Spleen (tissue), 11 donors: ENCODE measurements around the gene LMX1A. TPM values are rescaled to one million over a fixed set of nuclear protein-coding genes. Genes with fewer than 3 reads are reported as not detected.

Experiments
- DNase-seq: peaks from one replicate; pipeline ENCODE4 v3.0.0-alpha.2; 2020
- H3K27ac ChIP-seq, 8 donors: fragments of 200-600 bp; sonication (generic) in 7 of 8; 1 replicate in 4 of 8; 2 replicates in 4 of 8; pipeline versions ENCODE4 v1.5.0 to v1.8.0; 2016 to 2021; ENCODE audit warnings: inconsistent platforms in 4 of 8, mild to moderate bottlenecking in 4 of 8, moderate library complexity in 1 of 8
- H3K27me3 ChIP-seq, 7 donors: fragments of 200-600 bp; sonication (generic) in 6 of 7; replicated peaks in 1 of 7; 1 replicate in 4 of 7; 2 replicates in 3 of 7; pipeline versions ENCODE4 v1.5.0 to v1.8.0; 2016 to 2021; ENCODE audit warnings: inconsistent platforms in 3 of 7, mild to moderate bottlenecking in 1 of 7
- H3K36me3 ChIP-seq, 6 donors: fragments of 200-600 bp; sonication (generic) in 5 of 6; 1 replicate in 4 of 6; 2 replicates in 2 of 6; pipeline versions ENCODE4 v1.5.0 to v1.8.0; 2016 to 2021; ENCODE audit warnings: inconsistent platforms in 2 of 6
- H3K4me1 ChIP-seq, 6 donors: fragments of 200-600 bp; sonication (generic) in 5 of 6; 1 replicate in 3 of 6; 2 replicates in 3 of 6; pipeline versions ENCODE4 v1.5.0 to v1.8.0; 2016 to 2021; ENCODE audit warnings: inconsistent platforms in 3 of 6
- H3K4me3 ChIP-seq, 8 donors: fragments of 200-600 bp; sonication (generic) in 7 of 8; 1 replicate in 4 of 8; 2 replicates in 4 of 8; pipeline versions ENCODE4 v1.5.0 to v1.8.0; 2016 to 2021; ENCODE audit warnings: inconsistent platforms in 4 of 8, mild to moderate bottlenecking in 4 of 8, moderate library complexity in 2 of 8
- H3K9me3 ChIP-seq, 8 donors: fragments of 200-600 bp; sonication (generic) in 7 of 8; 1 replicate in 4 of 8; 2 replicates in 4 of 8; pipeline versions ENCODE4 v1.5.0 to v1.8.0; 2016 to 2021; ENCODE audit warnings: inconsistent platforms in 4 of 8
- POLR2A ChIP-seq, 3 donors: fragments of 450-650 bp; IDR thresholded peaks; one replicate each; pipeline ENCODE4 v1.5.1; 2017; ENCODE audit warnings: antibody characterized with exemption in 3 of 3, mild to moderate bottlenecking in 1 of 3
- POLR2AphosphoS5 ChIP-seq, 3 donors: sonication (generic); formaldehyde crosslinking; IDR thresholded peaks; one replicate each; pipeline ENCODE4 v1.5.1; 2017; ENCODE audit warnings: antibody characterized with exemption in 3 of 3
- WGBS, 5 donors: extraction: QIAGEN DNeasy Blood & Tissue Kit in 3 of 5; methylation state at CpG; one replicate each; pipeline versions ENCODE4 v1.1.5 to v1.1.7; 2013 to 2018; 5-methylcytosine and 5-hydroxymethylcytosine counted together
- intact Hi-C: fragments of 100-400 bp; cut with DNase I; formaldehyde crosslinking; loops from one replicate; pipeline ENCODE4 v1.15.0; 2023; ENCODE audit warnings: low total_unique reads
- polyA plus RNA-seq, 3 donors: library from polyadenylated mRNA; stranded (reverse); fragments of 200-250 nt; gene quantifications; one replicate each; pipeline ENCODE4 v1.2.1, GENCODE V29; 2013
- total RNA-seq, 7 donors: library from RNA; depleted of rRNA in 3 of 7; stranded (reverse); fragments of >200 nt in 3 of 7; fragmentation: NEBNext Ultra II Directional in 4 of 7; extraction: Animal tissue kit (Norgen Biotek cat#: 25700) in 4 of 7; gene quantifications; one replicate each; pipeline versions ENCODE4 v1.1.0 to v1.2.1, GENCODE V29; 2016 to 2021
- TF ChIP-seq, protein P1 (sequence below), 11 experiments: fragments of 200-600 bp in 7 of 11; fragments of 450-650 bp in 4 of 11; sonication (generic) in 4 of 11; IDR thresholded peaks in 8 of 11; conservative IDR thresholded peaks in 3 of 11; 1 replicate in 7 of 11; 2 replicates in 4 of 11; pipeline versions ENCODE4 v1.4.0 to v1.8.0; 2016 to 2021; ENCODE audit warnings: antibody characterized with exemption in 11 of 11, inconsistent platforms in 4 of 11, mild to moderate bottlenecking in 1 of 11
- donor health status: healthy with polysubstance abuse.
- donor health status: DM: no; HTN: no; CAD: no; lungs with moderate emphysema.
- donor health status: DM: no; HTN: no; CAD: no.
- donor health status: Bipolar disorder and iron deficiency.
- donor health status: healthy.
- donor health status: DM: no; HTN: no; CAD: no.
- donor health status: DM: yes; HTN: yes; CAD: no.

LMX1A gene
- total and polyA plus RNA-seq, 10 donors, result not detected

DNA sequence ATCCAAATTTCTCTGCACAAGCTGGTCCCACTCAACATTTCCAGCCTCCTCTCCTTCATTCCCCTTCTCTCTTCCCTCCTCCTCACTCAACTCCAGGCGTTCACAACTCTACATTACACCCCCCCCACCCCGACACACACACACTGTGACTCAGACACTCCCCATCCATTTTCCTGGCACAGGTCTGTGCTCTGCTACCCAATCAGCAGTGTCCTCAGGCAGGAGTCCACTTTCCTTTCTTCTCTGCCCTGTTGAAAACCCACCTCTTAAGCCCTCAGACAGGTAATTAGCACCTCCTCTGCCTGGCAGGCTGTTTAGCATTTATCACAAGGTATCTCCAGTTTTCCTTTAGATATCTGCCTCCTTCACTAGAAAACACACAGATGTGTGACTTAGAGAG is 8.8 kb upstream of the LMX1A start:
- peaks cover 0 to 94% (median 5%) of the 10 kb centered on the region in 7 donors for H3K27me3 ChIP-seq
- intact Hi-C loops, result no loop called here
- DNase-seq, result no peak
- TF ChIP-seq, protein P1, sequence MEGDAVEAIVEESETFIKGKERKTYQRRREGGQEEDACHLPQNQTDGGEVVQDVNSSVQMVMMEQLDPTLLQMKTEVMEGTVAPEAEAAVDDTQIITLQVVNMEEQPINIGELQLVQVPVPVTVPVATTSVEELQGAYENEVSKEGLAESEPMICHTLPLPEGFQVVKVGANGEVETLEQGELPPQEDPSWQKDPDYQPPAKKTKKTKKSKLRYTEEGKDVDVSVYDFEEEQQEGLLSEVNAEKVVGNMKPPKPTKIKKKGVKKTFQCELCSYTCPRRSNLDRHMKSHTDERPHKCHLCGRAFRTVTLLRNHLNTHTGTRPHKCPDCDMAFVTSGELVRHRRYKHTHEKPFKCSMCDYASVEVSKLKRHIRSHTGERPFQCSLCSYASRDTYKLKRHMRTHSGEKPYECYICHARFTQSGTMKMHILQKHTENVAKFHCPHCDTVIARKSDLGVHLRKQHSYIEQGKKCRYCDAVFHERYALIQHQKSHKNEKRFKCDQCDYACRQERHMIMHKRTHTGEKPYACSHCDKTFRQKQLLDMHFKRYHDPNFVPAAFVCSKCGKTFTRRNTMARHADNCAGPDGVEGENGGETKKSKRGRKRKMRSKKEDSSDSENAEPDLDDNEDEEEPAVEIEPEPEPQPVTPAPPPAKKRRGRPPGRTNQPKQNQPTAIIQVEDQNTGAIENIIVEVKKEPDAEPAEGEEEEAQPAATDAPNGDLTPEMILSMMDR (IDR thresholded peaks at IDR 0.05 in 8 of 11, conservative IDR thresholded peaks at IDR 0.05 in 3 of 11), result no peak
- TF ChIP-seq POLR2AphosphoS5 (IDR thresholded peaks at IDR 0.05) (no peak), POLR2A (IDR thresholded peaks at IDR 0.05) (no peak)
- no peaks in the 10 kb centered on the region for H3K36me3 ChIP-seq
- peaks cover 0 to 11% (median 0%) of the 10 kb centered on the region in 6 donors for H3K4me1 ChIP-seq
- no peak overlapping the region for H3K27ac ChIP-seq
- no peak overlapping the region for H3K4me3 ChIP-seq
- 30 to 46% (median 40%) methylated on average over 2 of the region's 2 CpGs for WGBS, 5 donors
- no peaks in the 10 kb centered on the region for H3K9me3 ChIP-seq

DNA sequence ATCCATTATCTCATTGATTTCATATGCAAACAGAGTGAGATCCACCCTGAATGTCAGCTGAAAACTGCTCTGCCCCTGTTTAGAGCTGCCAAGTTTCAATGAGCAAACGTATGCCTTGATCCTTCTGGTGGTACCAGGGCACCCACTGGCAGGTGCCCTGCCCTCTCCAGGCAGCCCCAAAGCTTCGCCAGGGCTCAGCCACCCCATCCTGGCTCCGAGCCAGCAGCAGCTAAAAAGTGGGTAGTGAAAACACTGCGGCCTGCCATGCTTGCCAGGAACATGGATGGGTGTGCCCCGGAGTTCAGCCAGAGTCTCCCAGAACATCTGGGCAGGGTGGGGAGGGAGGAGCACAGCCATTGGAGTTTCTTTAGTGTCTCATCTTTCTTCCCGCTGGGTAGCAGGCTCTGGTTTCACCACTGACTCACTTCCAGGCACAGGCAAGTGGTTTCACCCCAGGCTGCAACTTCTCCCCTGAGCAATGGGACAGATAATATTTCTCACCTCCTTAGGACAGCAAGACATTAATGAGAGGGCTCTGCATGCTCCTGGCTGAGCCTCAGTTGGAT is 8.1 kb upstream of the LMX1A start:
- intact Hi-C loops, result no loop called here
- DNase-seq, result no peak
- 36 to 59% (median 44%) methylated on average over 6 of the region's 6 CpGs for WGBS, 5 donors
- Histone ChIP-seq H3K27ac (no peak overlapping the region), H3K36me3 (no peaks in the 10 kb centered on the region), H3K4me3 (no peak overlapping the region), H3K27me3 (peaks cover 0 to 94% (median 5%) of the 10 kb centered on the region in 7 donors), H3K4me1 (peaks cover 0 to 11% (median 0%) of the 10 kb centered on the region in 6 donors), H3K9me3 (no peaks in the 10 kb centered on the region)
- TF ChIP-seq, protein P1 (IDR thresholded peaks at IDR 0.05 in 8 of 11, conservative IDR thresholded peaks at IDR 0.05 in 3 of 11), result no peak
- TF ChIP-seq POLR2AphosphoS5 (IDR thresholded peaks at IDR 0.05) (no peak), POLR2A (IDR thresholded peaks at IDR 0.05) (no peak)

DNA sequence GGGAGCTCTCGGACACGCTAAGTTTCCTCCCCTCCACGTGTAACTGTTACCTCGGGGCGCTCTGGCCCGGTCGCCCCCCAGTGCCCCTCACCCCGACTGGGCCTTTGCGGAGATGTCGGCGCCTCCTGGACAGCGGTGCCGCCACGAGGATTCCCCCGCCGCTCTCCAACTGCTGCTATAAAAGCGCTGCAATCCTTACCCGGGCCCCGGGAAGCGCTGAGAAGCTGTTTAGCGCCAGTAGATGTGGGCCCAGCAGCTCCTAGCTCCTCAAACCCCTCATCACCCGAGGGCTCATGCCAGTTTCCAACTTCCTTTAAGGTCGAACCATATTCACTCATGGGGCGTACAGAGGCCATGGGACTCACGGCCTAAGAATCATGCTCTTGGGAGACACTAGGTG is 361 bp upstream of the LMX1A start:
- peaks cover 4 to 51% (median 40%) of the 10 kb centered on the region in 6 donors for H3K4me1 ChIP-seq
- no peak overlapping the region for H3K27ac ChIP-seq
- TF ChIP-seq POLR2AphosphoS5 (IDR thresholded peaks at IDR 0.05) (no peak), POLR2A (IDR thresholded peaks at IDR 0.05) (no peak)
- TF ChIP-seq, protein P1 (IDR thresholded peaks at IDR 0.05 in 8 of 11, conservative IDR thresholded peaks at IDR 0.05 in 3 of 11), result no peak
- H3K27me3 ChIP-seq, result peaks cover 12 to 100% (median 67%) of the 10 kb centered on the region in 7 donors
- no peaks in the 10 kb centered on the region for H3K36me3 ChIP-seq
- peak overlapping the region in 1 of 8 donors; percentile 15 for H3K4me3 ChIP-seq
- no peaks in the 10 kb centered on the region for H3K9me3 ChIP-seq
- 8 to 21% (median 11%) methylated on average over 14 to 25 of the region's 25 CpGs for WGBS, 5 donors
- DNase-seq, result no peak
- intact Hi-C loops, result no loop called here

DNA sequence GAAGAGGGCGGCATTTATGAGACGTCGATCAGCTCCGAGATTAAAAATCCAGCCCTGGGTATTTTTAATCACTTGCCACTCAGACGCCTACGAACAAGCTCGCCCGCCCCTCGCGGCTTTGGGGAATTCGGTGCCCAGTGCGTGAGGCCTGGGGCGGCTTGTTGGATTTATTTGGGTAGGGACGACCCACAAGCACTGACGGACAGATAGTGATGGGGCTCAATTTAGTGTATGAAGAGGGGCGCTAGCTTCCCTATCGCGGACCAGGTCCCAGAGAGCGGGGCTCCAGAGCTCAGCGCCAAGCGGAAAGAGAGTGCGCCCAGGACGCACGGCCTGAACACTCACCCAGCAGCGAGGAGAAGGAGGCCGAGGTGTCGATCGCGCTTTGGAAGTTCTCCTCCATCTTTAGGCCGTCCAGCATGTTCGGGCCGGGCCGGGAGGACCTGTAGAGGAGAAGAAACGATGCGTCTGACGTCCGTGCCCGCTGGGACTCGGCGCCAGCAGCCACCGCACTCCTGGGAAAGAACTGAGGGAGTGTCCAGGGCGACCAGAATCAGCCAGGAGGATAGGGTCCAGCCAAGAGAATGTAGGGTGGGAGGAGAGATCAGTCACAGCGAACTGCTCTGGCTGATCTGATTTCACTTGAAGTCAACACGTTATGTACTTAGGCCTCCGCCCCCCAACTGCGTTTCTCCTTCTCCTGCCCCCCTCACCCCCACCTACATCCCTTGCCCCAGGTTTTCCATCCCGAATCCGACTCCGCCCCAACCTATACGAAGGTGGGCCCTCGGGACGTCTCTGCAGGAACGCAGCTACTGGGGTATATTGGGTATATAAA is 1.2 kb downstream of the LMX1A start:
- H3K27me3 ChIP-seq, result peaks cover 12 to 100% (median 72%) of the 10 kb centered on the region in 7 donors
- H3K27ac ChIP-seq, result no peak overlapping the region
- intact Hi-C loops, result no loop called here
- DNase-seq, result no peak
- H3K4me3 ChIP-seq, result peak overlapping the region in 3 of 8 donors; percentile 15 to 53 (median 33)
- no peaks in the 10 kb centered on the region for H3K36me3 ChIP-seq
- no peak for TF ChIP-seq POLR2AphosphoS5 (IDR thresholded peaks at IDR 0.05)
- TF ChIP-seq POLR2A (IDR thresholded peaks at IDR 0.05), result no peak
- TF ChIP-seq, protein P1 (IDR thresholded peaks at IDR 0.05 in 8 of 11, conservative IDR thresholded peaks at IDR 0.05 in 3 of 11), result no peak
- H3K9me3 ChIP-seq, result no peaks in the 10 kb centered on the region
- WGBS, 5 donors, result 3 to 8% (median 6%) methylated on average over 47 to 53 of the region's 53 CpGs
- H3K4me1 ChIP-seq, result peaks cover 4 to 53% (median 40%) of the 10 kb centered on the region in 6 donors
